Occipital lobe (tissue), 3 donors: Measurements from ENCODE around the gene HOOK2. TPM values are rescaled to one million over a fixed set of nuclear protein-coding genes. Genes with fewer than 3 reads are reported as not detected.
"Not testable (repeated sequence)": the region's sequence is repeated elsewhere in the genome, so short reads cannot be mapped to it uniquely, and the experiment has no call there.

ENCODE experiments used
- DNase-seq: peaks from one replicate; lab custom pipeline; 2025; lab: John Stamatoyannopoulos, UW
- small RNA-seq: library from RNA; depleted of rRNA; stranded (forward); fragments of <200 nt; gene quantifications from one replicate; pipeline ENCODE3, GENCODE V24; 2014
- total RNA-seq: library from RNA; depleted of rRNA; stranded (reverse); fragments of >200 nt; gene quantifications from one replicate; pipeline ENCODE4 v1.2.3, GENCODE V29; 2014

HOOK2 gene
- total RNA-seq, 1 donor from 2014 or later, result 20.3 TPM

DNA sequence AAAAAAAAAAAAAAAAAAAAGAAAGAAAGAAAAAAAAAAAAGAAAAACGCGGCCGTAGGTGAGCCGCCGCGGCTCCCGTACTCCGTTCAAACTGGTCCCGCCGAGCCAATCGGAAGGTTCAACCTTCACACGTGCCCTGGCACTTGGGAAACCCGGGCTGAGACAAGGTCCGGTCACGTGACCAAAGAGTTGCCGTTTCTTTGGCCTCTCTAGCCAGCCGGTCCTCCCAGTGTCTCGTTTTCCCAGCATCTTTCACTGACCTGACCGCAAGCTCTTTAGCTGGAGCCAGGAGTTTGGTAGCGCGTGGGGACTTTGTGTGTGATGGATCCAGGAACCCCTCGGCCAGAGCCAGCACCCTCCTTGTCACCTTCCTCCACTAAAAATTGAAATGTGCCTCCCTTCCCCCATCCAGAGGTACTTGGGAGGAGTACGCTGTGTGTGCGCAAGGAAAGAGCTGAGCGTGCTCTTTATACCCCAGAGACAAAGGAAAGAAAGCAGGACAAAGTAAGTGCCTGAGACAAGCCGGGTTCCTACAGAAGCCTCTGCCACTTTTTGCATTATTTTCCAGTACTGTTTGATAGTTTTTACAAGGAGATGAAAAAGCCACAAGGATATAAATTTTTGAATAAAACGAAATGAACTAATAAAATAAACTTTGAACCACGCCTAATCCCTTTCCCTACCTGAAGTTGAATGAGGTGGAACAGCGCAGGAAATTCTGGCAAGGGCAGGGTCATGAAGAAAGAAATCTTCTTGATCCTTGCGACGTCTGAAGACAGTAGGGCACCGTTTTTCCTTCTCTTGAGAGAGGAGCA, 52.6 kb downstream of the HOOK2 start:
- peak; percentile 91 for DNase-seq

DNA sequence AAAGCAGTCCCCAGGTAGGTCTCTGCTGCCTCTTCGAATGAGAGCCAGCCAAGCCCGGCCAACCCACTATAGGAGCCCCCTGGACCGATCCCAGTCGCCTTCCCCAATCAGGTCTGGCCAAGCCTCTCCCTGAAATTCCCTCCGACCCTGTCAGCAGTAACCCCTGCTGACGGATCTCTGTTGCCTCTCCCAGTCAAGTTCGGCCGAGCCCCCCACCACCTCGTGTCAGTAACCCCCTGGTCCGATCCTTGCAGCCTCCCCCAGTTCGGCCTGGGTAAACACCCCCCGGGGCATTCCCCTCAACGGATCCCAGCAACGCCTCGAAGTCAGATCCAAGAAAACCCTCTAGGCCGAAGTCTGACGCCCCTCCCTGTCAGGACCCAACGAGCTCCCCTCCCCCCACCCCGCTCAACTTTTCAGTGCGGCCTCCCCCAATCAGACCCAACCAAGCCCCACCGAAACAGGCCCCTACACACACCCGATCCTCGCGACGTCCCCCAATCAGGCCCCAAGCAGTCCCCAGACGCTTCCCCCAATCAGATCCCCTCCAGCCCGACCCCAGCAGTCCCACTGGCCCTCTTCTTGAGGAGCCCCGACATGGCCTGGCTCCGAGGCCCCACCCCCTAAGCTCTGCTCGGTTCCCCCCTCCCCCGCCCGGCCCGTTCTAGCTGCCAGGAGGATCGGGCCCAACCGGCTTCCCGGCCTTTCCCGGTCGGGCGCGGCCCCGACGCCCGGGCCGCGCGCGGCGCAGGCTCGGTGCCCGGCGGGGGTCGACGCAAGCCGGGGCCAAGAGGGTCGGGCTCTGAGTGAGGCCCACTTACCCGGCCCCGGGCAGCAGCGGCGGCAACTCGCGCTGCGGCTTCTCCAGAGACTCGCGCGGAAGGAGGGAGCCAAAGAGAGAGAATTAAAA, 53.4 kb downstream of the HOOK2 start:
- DNase-seq, result peak; percentile 45

- DNase-seq, result no peak
Observed at GRCh38 chr19:12720851-12721655, 54.3 kb downstream of the HOOK2 start.

GRCh38 chr19:12720296-12720695, 55.1 kb downstream of the HOOK2 start:
- no peak for DNase-seq

GRCh38 chr19:12715929-12716328, 59.4 kb downstream of the HOOK2 start:
- no peak for DNase-seq

GRCh38 chr19:12715102-12715501, 60.2 kb downstream of the HOOK2 start:
- DNase-seq, result no peak

DNA sequence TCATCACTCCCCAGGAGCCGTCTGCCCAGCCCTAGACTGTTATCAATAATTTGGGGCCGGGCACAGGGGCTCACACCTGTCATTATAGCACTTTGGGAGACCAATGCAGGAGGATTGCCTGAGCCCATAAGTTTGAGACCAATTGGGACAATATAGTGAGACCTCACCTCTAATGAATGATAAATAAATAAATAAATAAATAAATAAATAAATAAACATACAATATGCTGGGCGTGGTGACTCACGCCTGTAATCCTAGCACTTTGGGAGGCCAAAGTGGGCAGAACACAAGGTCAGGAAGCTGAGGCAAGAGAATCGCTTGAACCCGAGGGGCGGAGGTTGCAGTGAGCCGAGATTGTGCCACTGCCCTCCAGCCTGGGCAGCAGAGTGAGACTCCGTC, 62.0 kb downstream of the HOOK2 start:
- not testable (repeated sequence) for DNase-seq

Small RNA genes lying within 50 kb of the gene (small RNA-seq; reads per million reads assigned to genes)
- gene MIR5684, result not detected

Other genes starting within 250 kb of the HOOK2 start
- 34.0 TPM for gene ZNF564, start 224.1 kb downstream of the HOOK2 start, total RNA-seq
- gene ZNF490, start 164.7 kb downstream of the HOOK2 start, total RNA-seq, result 11.4 TPM
- gene ZNF791, start 164.6 kb downstream of the HOOK2 start, total RNA-seq, result 27.6 TPM
- 17.2 TPM for gene MAN2B1, start 108.8 kb downstream of the HOOK2 start, total RNA-seq
- 10.3 TPM for gene WDR83, start 108.7 kb downstream of the HOOK2 start, total RNA-seq
- 79.7 TPM for gene DHPS, start 93.7 kb downstream of the HOOK2 start, total RNA-seq
- gene GNG14, start 87.6 kb downstream of the HOOK2 start, total RNA-seq, result not detected
- 6.4 TPM for gene FBXW9, start 78.9 kb downstream of the HOOK2 start, total RNA-seq
- gene TNPO2, start 51.6 kb downstream of the HOOK2 start, total RNA-seq, result 54.0 TPM
- gene TRIR, start 40.9 kb downstream of the HOOK2 start, total RNA-seq, result 138 TPM
- 59.3 TPM for gene GET3, start 38.1 kb downstream of the HOOK2 start, total RNA-seq
- gene BEST2, start 23.8 kb downstream of the HOOK2 start, total RNA-seq, result 0.16 TPM
- 22.6 TPM for gene JUNB, start 15.9 kb upstream of the HOOK2 start, total RNA-seq
- 174 TPM for gene PRDX2, start 26.2 kb upstream of the HOOK2 start, total RNA-seq
- 0.62 TPM for gene THSD8, start 26.5 kb upstream of the HOOK2 start, total RNA-seq
- 15.8 TPM for gene RNASEH2A, start 31.0 kb upstream of the HOOK2 start, total RNA-seq
- gene RTBDN, start 59.0 kb upstream of the HOOK2 start, total RNA-seq, result 2.0 TPM
- 35.1 TPM for gene MAST1, start 63.0 kb upstream of the HOOK2 start, total RNA-seq
- gene DNASE2, start 105.9 kb upstream of the HOOK2 start, total RNA-seq, result 4.5 TPM
- 0.31 TPM for gene KLF1, start 111.6 kb upstream of the HOOK2 start, total RNA-seq
- 14.7 TPM for gene GCDH, start 115.6 kb upstream of the HOOK2 start, total RNA-seq
- gene SYCE2, start 143.7 kb upstream of the HOOK2 start, total RNA-seq, result not detected
- gene FARSA, start 158.2 kb upstream of the HOOK2 start, total RNA-seq, result 46.8 TPM
- gene CALR, start 163.1 kb upstream of the HOOK2 start, total RNA-seq, result 280 TPM
- 21.8 TPM for gene RAD23A, start 170.3 kb upstream of the HOOK2 start, total RNA-seq
- 13.3 TPM for gene GADD45GIP1, start 181.7 kb upstream of the HOOK2 start, total RNA-seq
- not detected for gene DAND5, start 194.0 kb upstream of the HOOK2 start, total RNA-seq
- 124 TPM for gene NFIX, start 219.9 kb upstream of the HOOK2 start, total RNA-seq